K562 (cell line): ENCODE measurements around the gene UNC5B.

Experiments used
- ATF3 ChIP-seq, 2 experiments: fragments of 450-650 bp in 1 of 2; sonication (generic) in 1 of 2; formaldehyde crosslinking in 1 of 2; IDR thresholded peaks in 1 of 2; conservative IDR thresholded peaks in 1 of 2; 2 replicates each; pipeline versions ENCODE4 v1.6.1 to v1.8.1; 2016 to 2023; ENCODE audit warnings: mild to moderate bottlenecking in 2 of 2, moderate library complexity in 2 of 2, inconsistent platforms in 1 of 2, missing genetic modification reagents in 1 of 2
- CTCF ChIP-seq, 3 experiments: IDR thresholded peaks in 2 of 3; conservative IDR thresholded peaks in 1 of 3; 2 replicates each; pipeline ENCODE4 v1.5.1; 2011 to 2012; ENCODE audit warnings: low read length in 3 of 3, mild to moderate bottlenecking in 3 of 3, control low read depth in 2 of 3, improper control_type of control experiment in 1 of 3, inconsistent platforms in 1 of 3, low read depth in 1 of 3, mixed read lengths in 1 of 3, moderate library complexity in 1 of 3; ENCODE audit not compliant: insufficient read depth in 2 of 3
- CUX1 ChIP-seq: fragments of 200-800 bp; sonication (Bioruptor generic); IDR thresholded peaks from 2 replicates; pipeline ENCODE4 v1.6.1; 2016; ENCODE audit warnings: missing genetic modification characterization, missing compliant biosample characterization
- MXI1 ChIP-seq: IDR thresholded peaks from 2 replicates; pipeline ENCODE4 v1.6.1; 2011; ENCODE audit warnings: low read depth, mild to moderate bottlenecking, improper control_type of control experiment, low read length
- POLR2AphosphoS5 ChIP-seq: IDR thresholded peaks from 2 replicates; pipeline ENCODE4 v1.6.1; 2011; ENCODE audit warnings: mild to moderate bottlenecking, low read depth, low read length, moderate library complexity; ENCODE audit not compliant: control insufficient read depth, insufficient read depth
- SMAD4 ChIP-seq: fragments of 250-450 bp; sonication (Bioruptor Pico); conservative IDR thresholded peaks from 2 replicates; pipeline ENCODE4 v1.8.0; 2021; ENCODE audit warnings: inconsistent platforms, mild to moderate bottlenecking, moderate library complexity
- SUPT5H ChIP-seq: fragments of 450-650 bp; IDR thresholded peaks from 2 replicates; pipeline ENCODE4 v1.6.1; 2016
- TAF1 ChIP-seq: IDR thresholded peaks from 2 replicates; pipeline ENCODE4 v1.6.1; 2011; ENCODE audit warnings: mild to moderate bottlenecking, low read length, moderate library complexity; ENCODE audit not compliant: insufficient read depth, control insufficient read depth, severe bottlenecking; ENCODE audit errors: extremely low read depth
- ZNF449 ChIP-seq: fragments of 250-450 bp; sonication (Bioruptor Pico); IDR thresholded peaks from 2 replicates; pipeline ENCODE4 v1.8.0; 2022; ENCODE audit warnings: moderate library complexity, mild to moderate bottlenecking, inconsistent platforms
- ZNF609 ChIP-seq: sonication (generic); formaldehyde crosslinking; IDR thresholded peaks from 2 replicates; pipeline ENCODE4 v1.8.1; 2023; ENCODE audit warnings: missing genetic modification reagents, mild to moderate bottlenecking, borderline replicate concordance

DNA sequence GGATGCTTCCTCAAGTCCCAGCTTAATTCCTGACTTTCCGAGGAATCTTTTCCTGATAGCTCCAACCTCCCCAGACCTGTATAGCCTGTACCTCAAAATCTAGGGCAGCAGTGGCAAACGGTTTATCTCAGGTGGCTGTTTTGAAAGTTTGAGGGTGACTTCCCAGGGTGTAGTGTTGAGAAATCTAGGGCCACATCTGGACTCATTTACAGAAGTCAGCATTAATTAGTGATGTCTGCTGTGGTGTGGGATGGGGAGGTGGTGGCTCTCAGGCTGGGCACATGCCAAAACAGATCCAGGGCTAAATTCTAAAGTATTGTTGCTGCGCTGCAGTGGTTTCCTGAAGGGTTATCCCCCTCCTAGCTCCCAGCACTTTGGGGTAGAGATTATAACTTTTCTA lies 38.0 kb downstream of the UNC5B start:
- no peak for TF ChIP-seq ZNF449
- TF ChIP-seq POLR2AphosphoS5 = no peak
- no peak for TF ChIP-seq SMAD4
- TF ChIP-seq CTCF (IDR thresholded peaks at IDR 0.05 in 2 of 3, conservative IDR thresholded peaks at IDR 0.05 in 1 of 3; ENCODE audit: insufficient read depth in 2 of 3, low read depth in 1 of 3, low read length in 3 of 3) = no peak
- no peak for TF ChIP-seq ATF3 (IDR thresholded peaks at IDR 0.05)
- no peak for TF ChIP-seq ATF3 (CRISPR knock-in tag; conservative IDR thresholded peaks at IDR 0.05)
- TF ChIP-seq MXI1 = no peak
- TF ChIP-seq SUPT5H = no peak
- no peak for TF ChIP-seq CUX1 (CRISPR knock-in tag)
- no peak for TF ChIP-seq TAF1
- no peak for TF ChIP-seq ZNF609 (CRISPR knock-in tag)
